ACHN (cell line): ENCODE measurements around the gene TUB.

Source experiments
- DNase-seq: peaks from one replicate; pipeline ENCODE4 v3.0.0-alpha.2; 2015
- in situ Hi-C: cut with HindIII; loops from 2 replicates; pipeline ENCODE4 v1.10.0; 2017; ENCODE audit warnings: low sequenced_read_pairs, low pct_ligation_motif_present, low pct_unique_long_range_greater_than_20kb

The TUB gene

GRCh38 chr11:8149726-8150125, 68.7 kb downstream of the TUB start:
- no peak for DNase-seq
- in situ Hi-C loops, result no loop called here
